H9 (cell line): ENCODE data around the gene SH3PXD2B. TPM values are rescaled to one million over a fixed set of nuclear protein-coding genes. Genes with fewer than 3 reads are reported as not detected.

Source experiments
- DNase-seq: peaks from one replicate; pipeline ENCODE4 v3.0.0-alpha.2; 2017
- H2AFZ ChIP-seq: one replicate; pipeline ENCODE4 v1.6.1; 2013; ENCODE audit warnings: mild to moderate bottlenecking, low read length, control low read depth, moderate library complexity
- H2AK5ac ChIP-seq: 2 replicates; pipeline ENCODE4 v1.6.1; 2013; ENCODE audit warnings: low read length, control low read depth, mixed read lengths; ENCODE audit not compliant: insufficient read length
- H2BK120ac ChIP-seq: one replicate; pipeline ENCODE4 v1.6.1; 2013; ENCODE audit warnings: low read depth, mild to moderate bottlenecking, low read length, control low read depth, inconsistent platforms; ENCODE audit not compliant: poor library complexity, severe bottlenecking
- H2BK12ac ChIP-seq: 2 replicates; pipeline ENCODE4 v1.6.1; 2013; ENCODE audit warnings: low read length, control low read depth, mixed read lengths, low read depth; ENCODE audit not compliant: insufficient read length
- H2BK15ac ChIP-seq: 2 replicates; pipeline ENCODE4 v1.6.1; 2013; ENCODE audit warnings: low read depth, low read length, control low read depth
- H2BK20ac ChIP-seq: one replicate; pipeline ENCODE4 v1.6.1; 2013; ENCODE audit warnings: low read depth, mild to moderate bottlenecking, low read length, control low read depth, inconsistent platforms; ENCODE audit not compliant: poor library complexity, severe bottlenecking
- H2BK5ac ChIP-seq: 2 replicates; pipeline ENCODE4 v1.6.1; 2013; ENCODE audit warnings: low read length, control low read depth, mixed read lengths; ENCODE audit not compliant: insufficient read length
- H3K14ac ChIP-seq: 2 replicates; pipeline ENCODE4 v1.6.1; 2013; ENCODE audit warnings: low read length, control low read depth; ENCODE audit not compliant: insufficient read depth
- H3K18ac ChIP-seq: 2 replicates; pipeline ENCODE4 v1.6.1; 2013; ENCODE audit warnings: low read depth, mild to moderate bottlenecking, mixed read lengths, low read length, control low read depth; ENCODE audit not compliant: insufficient read length
- H3K23ac ChIP-seq: 2 replicates; pipeline ENCODE4 v1.6.1; 2013; ENCODE audit warnings: low read length, control low read depth, mixed read lengths, low read depth; ENCODE audit not compliant: insufficient read length
- H3K23me2 ChIP-seq: 2 replicates; pipeline ENCODE4 v1.6.1; 2013; ENCODE audit warnings: low read depth, mild to moderate bottlenecking, mixed read lengths, low read length, control low read depth; ENCODE audit not compliant: insufficient read length, poor library complexity, severe bottlenecking
- H3K27ac ChIP-seq: 2 replicates; pipeline ENCODE4 v1.5.1; 2013; ENCODE audit warnings: low read length, control low read depth, mixed read lengths, low read depth; ENCODE audit not compliant: insufficient read length
- H3K27me3 ChIP-seq: 2 replicates; pipeline ENCODE4 v1.6.1; 2013; ENCODE audit warnings: low read length, control low read depth, inconsistent platforms; ENCODE audit not compliant: insufficient read depth
- H3K4ac ChIP-seq: 2 replicates; pipeline ENCODE4 v1.6.1; 2013; ENCODE audit warnings: low read depth, mild to moderate bottlenecking, control low read depth, inconsistent platforms, low read length, moderate library complexity
- H3K4me1 ChIP-seq: 2 replicates; pipeline ENCODE4 v1.6.1; 2013; ENCODE audit warnings: low read length, control low read depth, inconsistent platforms; ENCODE audit not compliant: insufficient read depth
- H3K4me2 ChIP-seq: 2 replicates; pipeline ENCODE4 v1.6.1; 2013; ENCODE audit warnings: low read length, control low read depth, mixed read lengths; ENCODE audit not compliant: insufficient read length, insufficient read depth
- H3K56ac ChIP-seq: 2 replicates; pipeline ENCODE4 v1.6.1; 2013; ENCODE audit warnings: low read depth, mild to moderate bottlenecking, mixed read lengths, low read length, control low read depth; ENCODE audit not compliant: insufficient read length
- H3K79me1 ChIP-seq: 2 replicates; pipeline ENCODE4 v1.6.1; 2013; ENCODE audit warnings: low read depth, mild to moderate bottlenecking, moderate library complexity, low read length, control low read depth, inconsistent platforms; ENCODE audit not compliant: insufficient read depth, poor library complexity, severe bottlenecking
- H3K79me2 ChIP-seq: 2 replicates; pipeline ENCODE4 v1.6.1; 2013; ENCODE audit warnings: low read length, control low read depth, inconsistent platforms; ENCODE audit not compliant: insufficient read depth
- H3K9ac ChIP-seq: 2 replicates; pipeline ENCODE4 v1.6.1; 2013; ENCODE audit warnings: low read length, control low read depth, mixed read lengths; ENCODE audit not compliant: insufficient read length; ENCODE audit errors: extremely low read depth
- H3K9me3 ChIP-seq: one replicate; pipeline ENCODE4 v1.6.1; 2013; ENCODE audit warnings: low read depth, low read length, inconsistent platforms; ENCODE audit not compliant: control insufficient read depth
- H3T11ph ChIP-seq: one replicate; pipeline ENCODE4 v1.6.1; 2013; ENCODE audit warnings: mild to moderate bottlenecking, low read length, control low read depth, inconsistent platforms
- H4K20me1 ChIP-seq: one replicate; pipeline ENCODE4 v1.6.1; 2013; ENCODE audit not compliant: control insufficient read depth, insufficient read length, insufficient read depth
- H4K5ac ChIP-seq: 2 replicates; pipeline ENCODE4 v1.6.1; 2013; ENCODE audit warnings: low read depth, mild to moderate bottlenecking, mixed read lengths, low read length, control low read depth; ENCODE audit not compliant: insufficient read length
- H4K8ac ChIP-seq: replicated peaks from 2 replicates; pipeline ENCODE4 v1.6.1; 2013; ENCODE audit warnings: low read length, control low read depth, mixed read lengths, low read depth; ENCODE audit not compliant: insufficient read length
- H4K91ac ChIP-seq: 2 replicates; pipeline ENCODE4 v1.6.1; 2013; ENCODE audit warnings: low read depth, mild to moderate bottlenecking, moderate library complexity, mixed read lengths, low read length, control low read depth; ENCODE audit not compliant: insufficient read length
- H3K27ac Mint-ChIP-seq, 3 experiments: 2 replicates in 2 of 3; 3 replicates in 1 of 3; pipeline ENCODE4 v1.8.0; 2020 to 2021; ENCODE audit warnings: mixed read lengths in 3 of 3, mild to moderate bottlenecking in 1 of 3, moderate library complexity in 1 of 3
- H3K27me3 Mint-ChIP-seq: 2 replicates; pipeline ENCODE4 v1.8.0; 2021; ENCODE audit warnings: low read depth, mild to moderate bottlenecking, moderate library complexity, mixed read lengths
- H3K36me3 Mint-ChIP-seq, 3 experiments: 2 replicates in 2 of 3; 3 replicates in 1 of 3; pipeline ENCODE4 v1.8.0; 2020 to 2021; ENCODE audit warnings: low read depth in 3 of 3, mixed read lengths in 3 of 3; ENCODE audit not compliant: insufficient read depth in 1 of 3
- H3K4me1 Mint-ChIP-seq, 2 experiments: 2 replicates each; pipeline ENCODE4 v1.8.0; 2020; ENCODE audit warnings: mixed read lengths in 2 of 2
- H3K4me3 Mint-ChIP-seq, 2 experiments: 2 replicates in 1 of 2; 3 replicates in 1 of 2; pipeline ENCODE4 v1.8.0; 2020 to 2021; ENCODE audit warnings: mild to moderate bottlenecking in 2 of 2, mixed read lengths in 2 of 2, moderate library complexity in 1 of 2
- H3K9me3 Mint-ChIP-seq, 2 experiments: 2 replicates in 1 of 2; 3 replicates in 1 of 2; pipeline ENCODE4 v1.8.0; 2020; ENCODE audit warnings: mild to moderate bottlenecking in 2 of 2, mixed read lengths in 2 of 2, moderate library complexity in 1 of 2
- CTCF ChIP-seq: fragments of 200-600 bp; sonication (generic); conservative IDR thresholded peaks from 3 replicates; pipeline ENCODE4 v1.8.0; 2021; ENCODE audit warnings: antibody characterized with exemption, mild to moderate bottlenecking
- WGBS: extraction: QIAGEN DNeasy Blood & Tissue Kit; methylation state at CpG from one replicate; pipeline ENCODE4 v1.1.7; 2013; ENCODE audit warnings: missing lambda C conversion rate, low lambda C conversion rate, mixed read lengths; ENCODE audit not compliant: insufficient read length; ENCODE audit errors: extremely low coverage; 5-methylcytosine and 5-hydroxymethylcytosine counted together
- total RNA-seq: library from RNA; stranded (reverse); gene quantifications from 2 replicates; pipeline ENCODE4 v1.2.1, GENCODE V29; 2021

The SH3PXD2B gene
- total RNA-seq, 1 experiment from 2014 or later, result 49.0 TPM

GRCh38 chr5:172443441-172444109 is 10.8 kb downstream of the SH3PXD2B start:
- Histone ChIP-seq H2AK5ac (no peak overlapping the region), H3K9ac (no peak overlapping the region), H3K79me1 (peaks cover 8% of the 10 kb centered on the region), H3K79me2 (peaks cover 13% of the 10 kb centered on the region; the same call in 1 of the 2 replicates), H3T11ph (no peak overlapping the region), H2BK5ac (no peak overlapping the region), H2BK120ac (no peak overlapping the region), H3K23me2 (no peaks in the 10 kb centered on the region), H4K5ac (no peak overlapping the region), H4K20me1 (no peaks in the 10 kb centered on the region), H3K14ac (no peak overlapping the region), H3K9me3 (no peaks in the 10 kb centered on the region), H3K23ac (no peak overlapping the region), H3K4me2 (no peak overlapping the region), H3K27ac (no peak overlapping the region), H2AFZ (no peak overlapping the region), H4K8ac (no peak overlapping the region), H3K4ac (no peak overlapping the region), H2BK12ac (no peak overlapping the region), H3K56ac (no peak overlapping the region), H3K18ac (no peak overlapping the region), H3K27me3 (no peaks in the 10 kb centered on the region), H2BK15ac (no peak overlapping the region), H2BK20ac (no peak overlapping the region), H4K91ac (no peak overlapping the region), H3K4me1 (0 out of 2 replicates have a peak, but pooled peaks cover 2% of the 10 kb centered on the region)
- TF ChIP-seq CTCF, result no peak
- peaks cover 17 to 23% of the 10 kb centered on the region in 2 experiments for H3K4me1 Mint-ChIP-seq
- H3K36me3 Mint-ChIP-seq, result peaks cover 0 to 10% (median 0%) of the 10 kb centered on the region in 3 experiments; a peak in 1 of 7 replicates
- no peaks in the 10 kb centered on the region for H3K9me3 Mint-ChIP-seq
- DNase-seq, result no peak
- no CpG with 5 or more reads among the region's 10 CpGs for WGBS
- H3K4me3 Mint-ChIP-seq, result no peak overlapping the region
- H3K27me3 Mint-ChIP-seq, result no peaks in the 10 kb centered on the region; the same call in 1 of the 2 replicates
- no peak overlapping the region; a peak in 1 of 7 replicates for H3K27ac Mint-ChIP-seq
